HCT116 (cell line): ENCODE results near the gene PAX5.

ENCODE experiments used
- ATF3 ChIP-seq: IDR thresholded peaks from 2 replicates; pipeline ENCODE4 v1.6.1; 2012
- CEBPB ChIP-seq: IDR thresholded peaks from 2 replicates; pipeline ENCODE4 v1.6.1; 2012; ENCODE audit warnings: low read depth
- CTCF ChIP-seq, 3 experiments: fragments of 200-600 bp in 1 of 3; sonication (generic) in 1 of 3; IDR thresholded peaks in 2 of 3; conservative IDR thresholded peaks in 1 of 3; 2 replicates each; pipeline ENCODE4 v1.5.1; 2012 to 2017; ENCODE audit warnings: low read depth in 2 of 3, low read length in 2 of 3, antibody characterized with exemption in 1 of 3, borderline replicate concordance in 1 of 3, control low read depth in 1 of 3, mild to moderate bottlenecking in 1 of 3, mixed read lengths in 1 of 3, mixed run types in 1 of 3, moderate library complexity in 1 of 3; ENCODE audit not compliant: insufficient read depth in 1 of 3
- EGR1 ChIP-seq: IDR thresholded peaks from 2 replicates; pipeline ENCODE4 v1.6.1; 2012; ENCODE audit warnings: low read depth
- ELF1 ChIP-seq: IDR thresholded peaks from 2 replicates; pipeline ENCODE4 v1.6.1; 2012; ENCODE audit warnings: low read depth, borderline replicate concordance
- EZH2 ChIP-seq: fragments of 200-600 bp; sonication (generic); IDR thresholded peaks from 2 replicates; pipeline ENCODE4 v1.6.1; 2017; ENCODE audit warnings: antibody characterized with exemption, mixed run types
- JUND ChIP-seq: IDR thresholded peaks from 2 replicates; pipeline ENCODE4 v1.6.1; 2012
- MAX ChIP-seq: IDR thresholded peaks from 2 replicates; pipeline ENCODE4 v1.6.1; 2012
- POLR2A ChIP-seq: IDR thresholded peaks from 2 replicates; pipeline ENCODE4 v1.7.0; 2011; ENCODE audit warnings: borderline replicate concordance; ENCODE audit not compliant: insufficient read depth, insufficient read length; ENCODE audit errors: extremely low read depth
- POLR2AphosphoS5 ChIP-seq: IDR thresholded peaks from 2 replicates; pipeline ENCODE4 v1.6.1; 2011; ENCODE audit warnings: mild to moderate bottlenecking, low read depth, low read length, moderate library complexity
- RAD21 ChIP-seq: IDR thresholded peaks from 2 replicates; pipeline ENCODE4 v1.6.1; 2012; ENCODE audit warnings: low read depth, mild to moderate bottlenecking
- REST ChIP-seq: IDR thresholded peaks from 2 replicates; pipeline ENCODE4 v1.6.1; 2012; ENCODE audit warnings: low read depth
- TCF7L2 ChIP-seq: IDR thresholded peaks from 2 replicates; pipeline ENCODE4 v1.7.0; 2011; ENCODE audit warnings: borderline replicate concordance, inconsistent platforms; ENCODE audit not compliant: insufficient read depth, insufficient read length; ENCODE audit errors: extremely low read depth
- YY1 ChIP-seq: IDR thresholded peaks from 2 replicates; pipeline ENCODE4 v1.6.1; 2011; ENCODE audit warnings: low read length, low read depth, moderate library complexity, mild to moderate bottlenecking; ENCODE audit not compliant: insufficient replicate concordance; ENCODE audit errors: extremely low read depth

GRCh38 chr9:36928670-36929349, 105.3 kb downstream of the PAX5 start:
- TF ChIP-seq CTCF (IDR thresholded peaks at IDR 0.05 in 2 of 3, conservative IDR thresholded peaks at IDR 0.05 in 1 of 3; ENCODE audit: borderline replicate concordance in 1 of 3, insufficient read depth in 1 of 3, low read depth in 2 of 3, low read length in 2 of 3) (no peak), POLR2AphosphoS5 (no peak), RAD21 (no peak), CEBPB (no peak), YY1 (no peak), POLR2A (no peak), ATF3 (no peak), ELF1 (no peak), REST (no peak), EZH2 (no peak), JUND (peak; percentile 24; the same call in 1 of the 2 replicates), EGR1 (no peak), TCF7L2 (no peak), MAX (no peak)
